HAP-1 (cell line): ENCODE data around the gene CCDC136.
A peak's percentile ranks its signal among the peaks of the same experiment; 100 is the strongest.

Experiments
- DNase-seq, 2 experiments: peaks; one replicate each; pipeline ENCODE4 v3.0.0-alpha.2; 2016 to 2020; ENCODE audit warnings: low spot score in 2 of 2
- H3K27me3 ChIP-seq: fragments of 250-450 bp; sonication (Bioruptor Pico); 2 replicates; pipeline ENCODE4 v1.5.1; 2020; ENCODE audit warnings: low read depth, mild to moderate bottlenecking, moderate library complexity
- H3K36me3 ChIP-seq: fragments of 250-450 bp; sonication (Bioruptor Pico); replicated peaks from 2 replicates; pipeline ENCODE4 v1.5.1; 2020; ENCODE audit warnings: mild to moderate bottlenecking
- H3K4me1 ChIP-seq: fragments of 250-450 bp; sonication (Bioruptor Pico); 2 replicates; pipeline ENCODE4 v1.5.1; 2020; ENCODE audit warnings: mild to moderate bottlenecking
- H3K4me3 ChIP-seq: fragments of 250-450 bp; sonication (Bioruptor Pico); 2 replicates; pipeline ENCODE4 v1.5.1; 2020; ENCODE audit warnings: mild to moderate bottlenecking, moderate library complexity
- H3K9me3 ChIP-seq: fragments of 250-450 bp; sonication (Bioruptor Pico); 2 replicates; pipeline ENCODE4 v1.5.1; 2020; ENCODE audit warnings: mild to moderate bottlenecking, moderate library complexity
- in situ Hi-C: fragments of 300-500 bp; cut with MboI; formaldehyde crosslinking; loops from 3 replicates; pipeline ENCODE4 v1.14.3; 2020; ENCODE audit warnings: low sequenced_read_pairs, inconsistent platforms, mixed read lengths

The CCDC136 gene

GRCh38 chr7:128785738-128786137, 6.0 kb upstream of the CCDC136 start:
- Histone ChIP-seq H3K9me3 (no peaks in the 10 kb centered on the region), H3K36me3 (no peaks in the 10 kb centered on the region), H3K4me1 (no peaks in the 10 kb centered on the region), H3K27me3 (peaks cover 6% of the 10 kb centered on the region; the same call in 1 of the 2 replicates), H3K4me3 (no peak overlapping the region)
- no peak for DNase-seq
- in situ Hi-C loops = no loop called here

- H3K27me3 ChIP-seq = peaks cover 6% of the 10 kb centered on the region; the same call in 1 of the 2 replicates
- peaks cover 6% of the 10 kb centered on the region for H3K4me1 ChIP-seq
- no peak for DNase-seq
- in situ Hi-C loops = no loop called here
- no peak overlapping the region for H3K4me3 ChIP-seq
- H3K9me3 ChIP-seq = no peaks in the 10 kb centered on the region
- H3K36me3 ChIP-seq = no peaks in the 10 kb centered on the region
These were observed 3.0 kb upstream of the CCDC136 start for GRCh38 chr7:128788446-128789412.

GRCh38 chr7:128790315-128791041, 1.3 kb upstream of the CCDC136 start:
- H3K27me3 ChIP-seq = peaks cover 6% of the 10 kb centered on the region; the same call in 1 of the 2 replicates
- H3K36me3 ChIP-seq = 0 out of 2 replicates have a peak, but pooled peaks cover under 1% of the 10 kb centered on the region
- H3K4me1 ChIP-seq = peaks cover 6% of the 10 kb centered on the region
- no peaks in the 10 kb centered on the region for H3K9me3 ChIP-seq
- no peak for DNase-seq
- in situ Hi-C loops = no loop called here
- peak overlapping the region; percentile 78 for H3K4me3 ChIP-seq

GRCh38 chr7:128791972-128792327, 182 bp downstream of the CCDC136 start:
- in situ Hi-C loops = no loop called here
- H3K9me3 ChIP-seq = no peaks in the 10 kb centered on the region
- peak in 1 of 2 experiments; percentile 33 for DNase-seq
- peaks cover 6% of the 10 kb centered on the region; the same call in 1 of the 2 replicates for H3K36me3 ChIP-seq
- H3K4me3 ChIP-seq = peak overlapping the region; percentile 78
- peaks cover 6% of the 10 kb centered on the region; the same call in 1 of the 2 replicates for H3K27me3 ChIP-seq
- H3K4me1 ChIP-seq = peaks cover 6% of the 10 kb centered on the region

- Histone ChIP-seq H3K4me1 (peaks cover 6% of the 10 kb centered on the region), H3K4me3 (peak overlapping the region; percentile 78), H3K36me3 (peaks cover 6% of the 10 kb centered on the region; the same call in 1 of the 2 replicates), H3K27me3 (peaks cover 2% of the 10 kb centered on the region; the same call in 1 of the 2 replicates), H3K9me3 (no peaks in the 10 kb centered on the region)
- in situ Hi-C loops = no loop called here
- no peak for DNase-seq
These were observed 858 bp downstream of the CCDC136 start for GRCh38 chr7:128792471-128793180.

- Histone ChIP-seq H3K4me1 (peaks cover 6% of the 10 kb centered on the region), H3K36me3 (peaks cover 6% of the 10 kb centered on the region; the same call in 1 of the 2 replicates), H3K27me3 (no peaks in the 10 kb centered on the region; the same call in 1 of the 2 replicates), H3K9me3 (no peaks in the 10 kb centered on the region), H3K4me3 (no peak overlapping the region)
- in situ Hi-C loops = no loop called here
- no peak for DNase-seq
These were observed 1.4 kb downstream of the CCDC136 start for GRCh38 chr7:128793181-128793547.

- H3K9me3 ChIP-seq = no peaks in the 10 kb centered on the region
- no peak overlapping the region for H3K4me3 ChIP-seq
- H3K36me3 ChIP-seq = peaks cover 6% of the 10 kb centered on the region; the same call in 1 of the 2 replicates
- in situ Hi-C loops = no loop called here
- peaks cover 6% of the 10 kb centered on the region for H3K4me1 ChIP-seq
- H3K27me3 ChIP-seq = no peaks in the 10 kb centered on the region
- DNase-seq = no peak
These were observed 2.3 kb downstream of the CCDC136 start for GRCh38 chr7:128794020-128794419.

GRCh38 chr7:128794436-128794835, 2.7 kb downstream of the CCDC136 start:
- in situ Hi-C loops = no loop called here
- DNase-seq = no peak
- no peak overlapping the region for H3K4me3 ChIP-seq
- peaks cover 6% of the 10 kb centered on the region for H3K4me1 ChIP-seq
- H3K9me3 ChIP-seq = no peaks in the 10 kb centered on the region
- no peaks in the 10 kb centered on the region for H3K27me3 ChIP-seq
- peaks cover 6% of the 10 kb centered on the region; the same call in 1 of the 2 replicates for H3K36me3 ChIP-seq

GRCh38 chr7:128795129-128795528, 3.4 kb downstream of the CCDC136 start:
- H3K4me1 ChIP-seq = peaks cover 6% of the 10 kb centered on the region
- H3K27me3 ChIP-seq = no peaks in the 10 kb centered on the region
- H3K36me3 ChIP-seq = peaks cover 6% of the 10 kb centered on the region; the same call in 1 of the 2 replicates
- H3K4me3 ChIP-seq = no peak overlapping the region
- in situ Hi-C loops = no loop called here
- H3K9me3 ChIP-seq = no peaks in the 10 kb centered on the region
- no peak for DNase-seq

- peaks cover 6% of the 10 kb centered on the region for H3K4me1 ChIP-seq
- H3K27me3 ChIP-seq = no peaks in the 10 kb centered on the region
- in situ Hi-C loops = no loop called here
- H3K4me3 ChIP-seq = no peak overlapping the region
- H3K36me3 ChIP-seq = peaks cover 6% of the 10 kb centered on the region; the same call in 1 of the 2 replicates
- no peaks in the 10 kb centered on the region for H3K9me3 ChIP-seq
- no peak for DNase-seq
These were observed 4.6 kb downstream of the CCDC136 start for GRCh38 chr7:128796327-128796726.

- H3K36me3 ChIP-seq = peaks cover 16% of the 10 kb centered on the region
- in situ Hi-C loops = no loop called here
These were observed 7.7 kb downstream of the CCDC136 start for GRCh38 chr7:128799451-128799850.

GRCh38 chr7:128800567-128800966, 8.8 kb downstream of the CCDC136 start:
- no peaks in the 10 kb centered on the region for H3K27me3 ChIP-seq

More at GRCh38 chr7:128799451-128799850, 7.7 kb downstream of the CCDC136 start:
- Histone ChIP-seq H3K27me3 (no peaks in the 10 kb centered on the region), H3K4me1 (no peaks in the 10 kb centered on the region), H3K4me3 (no peak overlapping the region), H3K9me3 (no peaks in the 10 kb centered on the region)
- no peak for DNase-seq

GRCh38 chr7:128801003-128801402, 9.2 kb downstream of the CCDC136 start:
- DNase-seq = no peak
- Histone ChIP-seq H3K9me3 (no peaks in the 10 kb centered on the region), H3K36me3 (peaks cover 18% of the 10 kb centered on the region), H3K4me3 (no peak overlapping the region), H3K27me3 (no peaks in the 10 kb centered on the region), H3K4me1 (no peaks in the 10 kb centered on the region)
- in situ Hi-C loops = no loop called here

More at GRCh38 chr7:128800567-128800966, 8.8 kb downstream of the CCDC136 start:
- no peak for DNase-seq
- in situ Hi-C loops = no loop called here
- H3K4me1 ChIP-seq = no peaks in the 10 kb centered on the region
- no peaks in the 10 kb centered on the region for H3K9me3 ChIP-seq
- peaks cover 20% of the 10 kb centered on the region for H3K36me3 ChIP-seq
- H3K4me3 ChIP-seq = no peak overlapping the region
